HCT116 (cell line): ENCODE data around the gene CYTIP. TPM values are rescaled to one million over a fixed set of nuclear protein-coding genes. Genes with fewer than 3 reads are reported as not detected.

Experiments used
- ATAC-seq: fragments of 200-7000 bp; cut with Tn5 transposase; 2 replicates; pipeline ENCODE4 v1.9.1; 2020; ENCODE audit warnings: mild to moderate bottlenecking, moderate library complexity
- BruUV-seq: library from RNA; stranded (reverse); fragments of 400-500 nt; replicated peaks from 2 replicates; lab custom pipeline; 2021; lab: Mats Ljungman, UMichigan
- CTCF ChIA-PET: fragments of 300-600 bp; sonication (Branson Sonifier 250); formaldehyde crosslinking; loops from one replicate; lab custom pipeline; 2021; ENCODE audit warnings: antibody characterized with exemption; lab: Charles Lee
- POLR2A ChIA-PET: fragments of 300-600, 350-600 bp; sonication (Branson Sonifier 250); formaldehyde crosslinking; loops from one replicate; lab custom pipeline; 2021; ENCODE audit warnings: antibody characterized with exemption; lab: Charles Lee
- RAD21 ChIA-PET, 2 experiments: fragments of 300-600 bp; sonication (Branson Sonifier 250); formaldehyde crosslinking; loops; one replicate each; lab custom pipeline; 2023; ENCODE audit warnings: low total read pairs in 2 of 2; ENCODE audit not compliant: uncharacterized antibody in 2 of 2, unreplicated experiment in 2 of 2, low non-redundant PET in 1 of 2; lab: Charles Lee
- DNase-seq: peaks from one replicate; pipeline ENCODE4 v3.0.0-alpha.2; 2010; ENCODE audit warnings: low read depth, low spot score
- H2AFZ ChIP-seq: fragments of 200-600 bp; shearing (Covaris generic), sonication (generic); 2 replicates; pipeline ENCODE4 v1.6.1; 2017; ENCODE audit warnings: low read depth, mixed run types, mixed read lengths, antibody characterized with exemption, low read length; ENCODE audit not compliant: poor library complexity, severe bottlenecking
- H3K27ac ChIP-seq: 2 replicates; pipeline ENCODE4 v1.5.1; 2012; ENCODE audit warnings: low read depth, low read length
- H3K27me3 ChIP-seq: fragments of 200-600 bp; sonication (generic); 2 replicates; pipeline ENCODE4 v1.6.1; 2016; ENCODE audit warnings: mixed run types, low read length, mixed read lengths; ENCODE audit not compliant: insufficient read depth
- H3K36me3 ChIP-seq, 2 experiments: fragments of 200-500 bp in 1 of 2; fragments of 200-600 bp in 1 of 2; sonication (Bioruptor generic) in 1 of 2; sonication (generic) in 1 of 2; 2 replicates each; pipeline versions ENCODE4 v1.5.1 to v1.6.1; 2014 to 2016; ENCODE audit warnings: low read length in 2 of 2, inconsistent platforms in 1 of 2, mixed read lengths in 1 of 2, mixed run types in 1 of 2; ENCODE audit not compliant: insufficient read depth in 2 of 2, control insufficient read depth in 1 of 2
- H3K4me1 ChIP-seq, 2 experiments: fragments of 200-600 bp in 1 of 2; sonication (generic) in 1 of 2; 2 replicates each; pipeline versions ENCODE4 v1.5.1 to v1.6.1; 2012 to 2017; ENCODE audit warnings: low read length in 2 of 2, inconsistent platforms in 1 of 2, mild to moderate bottlenecking in 1 of 2, mixed read lengths in 1 of 2, mixed run types in 1 of 2, moderate library complexity in 1 of 2; ENCODE audit not compliant: insufficient read depth in 2 of 2, control insufficient read depth in 1 of 2
- H3K4me2 ChIP-seq: fragments of 200-600 bp; sonication (generic); 2 replicates; pipeline ENCODE4 v1.6.1; 2017; ENCODE audit warnings: mixed run types, low read length, mixed read lengths
- H3K4me3 ChIP-seq, 2 experiments: fragments of 200-600 bp in 1 of 2; sonication (generic) in 1 of 2; replicated peaks in 1 of 2; 2 replicates each; pipeline ENCODE4 v1.5.1; 2011 to 2016; ENCODE audit warnings: low read length in 2 of 2, control low read depth in 1 of 2, low read depth in 1 of 2, mild to moderate bottlenecking in 1 of 2, mixed read lengths in 1 of 2, mixed run types in 1 of 2
- H3K79me2 ChIP-seq: fragments of 200-600 bp; sonication (generic); 2 replicates; pipeline ENCODE4 v1.6.1; 2017; ENCODE audit warnings: mild to moderate bottlenecking, mixed run types, low read length, moderate library complexity, mixed read lengths; ENCODE audit not compliant: insufficient read depth
- H3K9ac ChIP-seq: fragments of 200-600 bp; sonication (generic); 2 replicates; pipeline ENCODE4 v1.6.1; 2016; ENCODE audit warnings: low read length, mixed read lengths
- H3K9me2 ChIP-seq: fragments of 200-600 bp; sonication (generic), shearing (Covaris generic); 2 replicates; pipeline ENCODE4 v1.6.1; 2017; ENCODE audit warnings: mixed run types, mild to moderate bottlenecking, moderate library complexity; ENCODE audit not compliant: insufficient read depth
- H3K9me3 ChIP-seq, 2 experiments: fragments of 200-500 bp in 1 of 2; fragments of 200-600 bp in 1 of 2; sonication (Bioruptor generic) in 1 of 2; sonication (generic) in 1 of 2; 2 replicates each; pipeline ENCODE4 v1.6.1; 2014 to 2017; ENCODE audit warnings: low read length in 2 of 2, mixed read lengths in 2 of 2, inconsistent platforms in 1 of 2, low read depth in 1 of 2, mild to moderate bottlenecking in 1 of 2, mixed run types in 1 of 2, moderate library complexity in 1 of 2; ENCODE audit not compliant: control insufficient read depth in 1 of 2, insufficient read depth in 1 of 2
- H4K20me1 ChIP-seq: fragments of 200-600 bp; sonication (generic), shearing (Covaris generic); 2 replicates; pipeline ENCODE4 v1.6.1; 2017; ENCODE audit warnings: mixed run types, mild to moderate bottlenecking, moderate library complexity; ENCODE audit not compliant: insufficient read depth
- CBX3 ChIP-seq: IDR thresholded peaks from 2 replicates; pipeline ENCODE4 v1.6.1; 2012; ENCODE audit warnings: low read depth
- CEBPB ChIP-seq: IDR thresholded peaks from 2 replicates; pipeline ENCODE4 v1.6.1; 2012; ENCODE audit warnings: low read depth
- EGR1 ChIP-seq: IDR thresholded peaks from 2 replicates; pipeline ENCODE4 v1.6.1; 2012; ENCODE audit warnings: low read depth
- ELF1 ChIP-seq: IDR thresholded peaks from 2 replicates; pipeline ENCODE4 v1.6.1; 2012; ENCODE audit warnings: low read depth, borderline replicate concordance
- EZH2phosphoT487 ChIP-seq: fragments of 200-600 bp; IDR thresholded peaks from 2 replicates; pipeline ENCODE4 v1.6.1; 2018; ENCODE audit warnings: antibody characterized with exemption, borderline replicate concordance
- FOSL1 ChIP-seq: IDR thresholded peaks from 2 replicates; pipeline ENCODE4 v1.6.1; 2012; ENCODE audit warnings: low read depth
- JUND ChIP-seq: IDR thresholded peaks from 2 replicates; pipeline ENCODE4 v1.6.1; 2012
- POLR2AphosphoS5 ChIP-seq: IDR thresholded peaks from 2 replicates; pipeline ENCODE4 v1.6.1; 2011; ENCODE audit warnings: mild to moderate bottlenecking, low read depth, low read length, moderate library complexity
- RAD21 ChIP-seq: IDR thresholded peaks from 2 replicates; pipeline ENCODE4 v1.6.1; 2012; ENCODE audit warnings: low read depth, mild to moderate bottlenecking
- SP1 ChIP-seq: IDR thresholded peaks from 2 replicates; pipeline ENCODE4 v1.6.1; 2012; ENCODE audit warnings: low read depth
- YY1 ChIP-seq: IDR thresholded peaks from 2 replicates; pipeline ENCODE4 v1.6.1; 2011; ENCODE audit warnings: low read length, low read depth, moderate library complexity, mild to moderate bottlenecking; ENCODE audit not compliant: insufficient replicate concordance; ENCODE audit errors: extremely low read depth
- ZFX ChIP-seq: fragments of 450-650 bp; IDR thresholded peaks from 2 replicates; pipeline ENCODE4 v1.6.1; 2017
- ZNF274 ChIP-seq: fragments of 200-500 bp; sonication (Bioruptor generic); IDR thresholded peaks from 2 replicates; pipeline ENCODE4 v1.6.1; 2014; ENCODE audit warnings: mild to moderate bottlenecking, low read depth, low read length, inconsistent platforms
- intact Hi-C: fragments of 100-400 bp; cut with micrococcal nuclease; formaldehyde crosslinking; loops from 2 replicates; pipeline ENCODE4 v1.10.0; 2022
- total RNA-seq: library from RNA; stranded (reverse); gene quantifications from one replicate; pipeline ENCODE4 v1.2.1, GENCODE V29; 2021; ENCODE audit not compliant: unreplicated experiment
- TF ChIP-seq, protein P1 (sequence below): IDR thresholded peaks from 2 replicates; pipeline ENCODE4 v1.6.1; 2011; ENCODE audit warnings: mild to moderate bottlenecking, low read length, moderate library complexity; ENCODE audit not compliant: insufficient replicate concordance; ENCODE audit errors: extremely low read depth
- TF ChIP-seq, protein P2 (sequence below), 3 experiments: fragments of 200-600 bp in 1 of 3; sonication (generic) in 1 of 3; IDR thresholded peaks in 2 of 3; conservative IDR thresholded peaks in 1 of 3; 2 replicates each; pipeline ENCODE4 v1.5.1; 2012 to 2017; ENCODE audit warnings: low read depth in 2 of 3, low read length in 2 of 3, antibody characterized with exemption in 1 of 3, borderline replicate concordance in 1 of 3, control low read depth in 1 of 3, mild to moderate bottlenecking in 1 of 3, mixed read lengths in 1 of 3, mixed run types in 1 of 3, moderate library complexity in 1 of 3; ENCODE audit not compliant: insufficient read depth in 1 of 3
- TF ChIP-seq, protein P3 (sequence below): IDR thresholded peaks from 2 replicates; pipeline ENCODE4 v1.6.1; 2012
- TF ChIP-seq, protein P4 (sequence below): IDR thresholded peaks from 2 replicates; pipeline ENCODE4 v1.6.1; 2012

The CYTIP gene
- total RNA-seq, 1 experiment from 2014 or later, result 0.64 TPM

DNA sequence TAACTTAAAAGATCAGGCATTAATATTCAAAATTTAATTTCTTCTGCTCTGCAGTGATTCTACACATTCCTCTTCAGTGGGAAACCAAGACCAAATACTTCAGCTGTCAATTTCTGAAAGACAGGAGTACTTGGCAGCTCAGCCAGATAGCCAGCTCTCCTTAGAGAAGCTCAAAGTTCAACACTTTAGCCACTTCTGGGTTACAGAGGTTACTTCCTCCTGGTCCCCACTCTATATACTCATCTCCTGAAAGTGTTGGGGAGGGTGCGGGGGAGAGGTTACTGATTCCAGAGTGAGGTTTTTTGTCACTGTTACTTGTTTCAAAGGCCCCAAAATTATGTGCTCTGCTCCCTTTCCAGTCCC lies 4.1 kb downstream of the CYTIP start:
- Histone ChIP-seq H4K20me1 (no peaks in the 10 kb centered on the region), H3K9me2 (no peaks in the 10 kb centered on the region), H3K9ac (no peak overlapping the region), H3K36me3 (no peaks in the 10 kb centered on the region), H3K27me3 (no peaks in the 10 kb centered on the region; the same call in 1 of the 2 replicates), H3K4me3 (no peak overlapping the region), H3K9me3 (no peaks in the 10 kb centered on the region), H2AFZ (no peak overlapping the region), H3K4me1 (no peaks in the 10 kb centered on the region), H3K4me2 (no peak overlapping the region), H3K27ac (no peak overlapping the region), H3K79me2 (no peaks in the 10 kb centered on the region)
- ATAC-seq, result no peak
- intact Hi-C loops, result no loop called here
- no TSS peak for BruUV-seq
- no peak for DNase-seq
- CTCF ChIA-PET, result no interaction called here
- POLR2A ChIA-PET, result no interaction called here
- RAD21 ChIA-PET, result no interaction called here
- TF ChIP-seq YY1 (no peak), RAD21 (no peak), POLR2AphosphoS5 (no peak), CEBPB (no peak), ELF1 (no peak), SP1 (no peak), CBX3 (no peak), EZH2phosphoT487 (no peak), JUND (no peak), EGR1 (no peak), ZFX (no peak), FOSL1 (no peak), ZNF274 (no peak)
- TF ChIP-seq, protein P1, sequence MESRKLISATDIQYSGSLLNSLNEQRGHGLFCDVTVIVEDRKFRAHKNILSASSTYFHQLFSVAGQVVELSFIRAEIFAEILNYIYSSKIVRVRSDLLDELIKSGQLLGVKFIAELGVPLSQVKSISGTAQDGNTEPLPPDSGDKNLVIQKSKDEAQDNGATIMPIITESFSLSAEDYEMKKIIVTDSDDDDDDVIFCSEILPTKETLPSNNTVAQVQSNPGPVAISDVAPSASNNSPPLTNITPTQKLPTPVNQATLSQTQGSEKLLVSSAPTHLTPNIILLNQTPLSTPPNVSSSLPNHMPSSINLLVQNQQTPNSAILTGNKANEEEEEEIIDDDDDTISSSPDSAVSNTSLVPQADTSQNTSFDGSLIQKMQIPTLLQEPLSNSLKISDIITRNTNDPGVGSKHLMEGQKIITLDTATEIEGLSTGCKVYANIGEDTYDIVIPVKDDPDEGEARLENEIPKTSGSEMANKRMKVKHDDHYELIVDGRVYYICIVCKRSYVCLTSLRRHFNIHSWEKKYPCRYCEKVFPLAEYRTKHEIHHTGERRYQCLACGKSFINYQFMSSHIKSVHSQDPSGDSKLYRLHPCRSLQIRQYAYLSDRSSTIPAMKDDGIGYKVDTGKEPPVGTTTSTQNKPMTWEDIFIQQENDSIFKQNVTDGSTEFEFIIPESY, result no peak
- TF ChIP-seq, protein P2, sequence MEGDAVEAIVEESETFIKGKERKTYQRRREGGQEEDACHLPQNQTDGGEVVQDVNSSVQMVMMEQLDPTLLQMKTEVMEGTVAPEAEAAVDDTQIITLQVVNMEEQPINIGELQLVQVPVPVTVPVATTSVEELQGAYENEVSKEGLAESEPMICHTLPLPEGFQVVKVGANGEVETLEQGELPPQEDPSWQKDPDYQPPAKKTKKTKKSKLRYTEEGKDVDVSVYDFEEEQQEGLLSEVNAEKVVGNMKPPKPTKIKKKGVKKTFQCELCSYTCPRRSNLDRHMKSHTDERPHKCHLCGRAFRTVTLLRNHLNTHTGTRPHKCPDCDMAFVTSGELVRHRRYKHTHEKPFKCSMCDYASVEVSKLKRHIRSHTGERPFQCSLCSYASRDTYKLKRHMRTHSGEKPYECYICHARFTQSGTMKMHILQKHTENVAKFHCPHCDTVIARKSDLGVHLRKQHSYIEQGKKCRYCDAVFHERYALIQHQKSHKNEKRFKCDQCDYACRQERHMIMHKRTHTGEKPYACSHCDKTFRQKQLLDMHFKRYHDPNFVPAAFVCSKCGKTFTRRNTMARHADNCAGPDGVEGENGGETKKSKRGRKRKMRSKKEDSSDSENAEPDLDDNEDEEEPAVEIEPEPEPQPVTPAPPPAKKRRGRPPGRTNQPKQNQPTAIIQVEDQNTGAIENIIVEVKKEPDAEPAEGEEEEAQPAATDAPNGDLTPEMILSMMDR (IDR thresholded peaks at IDR 0.05 in 2 of 3, conservative IDR thresholded peaks at IDR 0.05 in 1 of 3; ENCODE audit: borderline replicate concordance in 1 of 3, insufficient read depth in 1 of 3, low read depth in 2 of 3, low read length in 2 of 3), result no peak
- TF ChIP-seq, protein P3, sequence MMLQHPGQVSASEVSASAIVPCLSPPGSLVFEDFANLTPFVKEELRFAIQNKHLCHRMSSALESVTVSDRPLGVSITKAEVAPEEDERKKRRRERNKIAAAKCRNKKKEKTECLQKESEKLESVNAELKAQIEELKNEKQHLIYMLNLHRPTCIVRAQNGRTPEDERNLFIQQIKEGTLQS, result no peak
- TF ChIP-seq, protein P4, sequence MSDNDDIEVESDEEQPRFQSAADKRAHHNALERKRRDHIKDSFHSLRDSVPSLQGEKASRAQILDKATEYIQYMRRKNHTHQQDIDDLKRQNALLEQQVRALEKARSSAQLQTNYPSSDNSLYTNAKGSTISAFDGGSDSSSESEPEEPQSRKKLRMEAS, result no peak
